CD14-positive monocyte (primary cell): Measurements from ENCODE around the gene CTDSPL. TPM values are rescaled to one million over a fixed set of nuclear protein-coding genes. Genes with fewer than 3 reads are reported as not detected.

Source experiments
- DNase-seq, 3 donors: peaks; one replicate each; pipeline ENCODE4 v3.0.0-alpha.2; 2011 to 2022
- H2AFZ ChIP-seq: 2 replicates; pipeline ENCODE4 v1.6.0; 2012; ENCODE audit warnings: mild to moderate bottlenecking, low read depth, low read length, inconsistent platforms; ENCODE audit not compliant: insufficient read depth, poor library complexity, severe bottlenecking
- H3K27ac ChIP-seq, 2 donors: 1 replicate in 1 of 2; 2 replicates in 1 of 2; pipeline ENCODE4 v1.5.1; 2012 to 2013; ENCODE audit warnings: low read length in 2 of 2, control low read depth in 1 of 2, inconsistent platforms in 1 of 2, low read depth in 1 of 2, mild to moderate bottlenecking in 1 of 2
- H3K27me3 ChIP-seq, 2 donors: one replicate each; pipeline versions ENCODE4 v1.6.0 to v1.6.1; 2011 to 2013; ENCODE audit warnings: low read length in 2 of 2; ENCODE audit not compliant: control insufficient read depth in 2 of 2, insufficient read depth in 2 of 2
- H3K36me3 ChIP-seq, 2 donors: replicated peaks in 1 of 2; 1 replicate in 1 of 2; 2 replicates in 1 of 2; pipeline versions ENCODE4 v1.5.1 to v1.6.1; 2012 to 2013; ENCODE audit warnings: low read length in 2 of 2, control low read depth in 1 of 2, inconsistent platforms in 1 of 2, mild to moderate bottlenecking in 1 of 2; ENCODE audit not compliant: insufficient read depth in 2 of 2, control insufficient read depth in 1 of 2
- H3K4me1 ChIP-seq, 2 donors: 1 replicate in 1 of 2; 2 replicates in 1 of 2; pipeline versions ENCODE4 v1.5.1 to v1.6.1; 2012 to 2013; ENCODE audit warnings: low read length in 2 of 2, control low read depth in 1 of 2, inconsistent platforms in 1 of 2, mild to moderate bottlenecking in 1 of 2, moderate library complexity in 1 of 2; ENCODE audit not compliant: insufficient read depth in 2 of 2, control insufficient read depth in 1 of 2
- H3K4me2 ChIP-seq: replicated peaks from 2 replicates; pipeline ENCODE3; 2012; ENCODE audit warnings: low read length, moderate library complexity, mild to moderate bottlenecking; ENCODE audit not compliant: poor library complexity, severe bottlenecking; ENCODE audit errors: extremely low read depth
- H3K4me3 ChIP-seq, 3 experiments: fragments of 200-600 bp in 1 of 3; sonication (generic) in 1 of 3; replicated peaks in 1 of 3; 1 replicate in 2 of 3; 2 replicates in 1 of 3; pipeline ENCODE4 v1.5.1; 2011 to 2013; ENCODE audit warnings: low read length in 3 of 3, mild to moderate bottlenecking in 3 of 3, control low read depth in 2 of 3, low read depth in 2 of 3, inconsistent platforms in 1 of 3, moderate library complexity in 1 of 3
- H3K79me2 ChIP-seq: 2 replicates; pipeline ENCODE4 v1.6.0; 2012; ENCODE audit warnings: mild to moderate bottlenecking, control low read depth, inconsistent platforms, low read length, moderate library complexity; ENCODE audit not compliant: insufficient read depth
- H3K9ac ChIP-seq: 2 replicates; pipeline ENCODE4 v1.6.0; 2017; ENCODE audit warnings: low read length, mild to moderate bottlenecking; ENCODE audit not compliant: insufficient read depth, poor library complexity, severe bottlenecking
- H3K9me3 ChIP-seq, 2 donors: replicated peaks in 1 of 2; 1 replicate in 1 of 2; 2 replicates in 1 of 2; pipeline versions ENCODE4 v1.5.1 to v1.6.1; 2012 to 2013; ENCODE audit warnings: low read length in 2 of 2, control low read depth in 1 of 2; ENCODE audit not compliant: control insufficient read depth in 1 of 2, insufficient read depth in 1 of 2
- H4K20me1 ChIP-seq: 2 replicates; pipeline ENCODE4 v1.6.0; 2012; ENCODE audit warnings: mild to moderate bottlenecking, low read length, control low read depth, moderate library complexity; ENCODE audit not compliant: insufficient read depth
- H3K27ac Mint-ChIP-seq, 7 donors: one replicate each; pipeline ENCODE4 v1.8.0; 2020; ENCODE audit warnings: mild to moderate bottlenecking in 7 of 7, mixed read lengths in 7 of 7, moderate library complexity in 6 of 7, inconsistent platforms in 2 of 7
- H3K27me3 Mint-ChIP-seq, 3 donors: one replicate each; pipeline ENCODE4 v1.8.0; 2021 to 2022; ENCODE audit warnings: low read depth in 3 of 3, mild to moderate bottlenecking in 3 of 3, mixed read lengths in 3 of 3, moderate library complexity in 3 of 3, inconsistent platforms in 1 of 3
- H3K36me3 Mint-ChIP-seq, 2 donors: one replicate each; pipeline ENCODE4 v1.8.0; 2020; ENCODE audit warnings: mixed read lengths in 2 of 2, inconsistent platforms in 1 of 2, mild to moderate bottlenecking in 1 of 2
- H3K4me1 Mint-ChIP-seq: one replicate; pipeline ENCODE4 v1.8.0; 2020; ENCODE audit warnings: mild to moderate bottlenecking, mixed read lengths
- H3K4me3 Mint-ChIP-seq, 2 donors: one replicate each; pipeline ENCODE4 v1.8.0; 2020; ENCODE audit warnings: mild to moderate bottlenecking in 2 of 2, mixed read lengths in 2 of 2, moderate library complexity in 1 of 2
- H3K9me3 Mint-ChIP-seq, 7 donors: one replicate each; pipeline ENCODE4 v1.8.0; 2020 to 2022; ENCODE audit warnings: mixed read lengths in 7 of 7, mild to moderate bottlenecking in 6 of 7, moderate library complexity in 6 of 7, inconsistent platforms in 2 of 7
- CTCF ChIP-seq: fragments of 200-600 bp; IDR thresholded peaks from one replicate; pipeline ENCODE4 v1.8.0; 2022; ENCODE audit warnings: antibody characterized with exemption, mild to moderate bottlenecking
- WGBS: methylation state at CpG from one replicate; pipeline ENCODE4 v1.1.5; 2013; ENCODE audit warnings: missing lambda C conversion rate; ENCODE audit not compliant: insufficient coverage; 5-methylcytosine and 5-hydroxymethylcytosine counted together
- intact Hi-C, 2 donors: fragments of 100-400 bp; cut with micrococcal nuclease; formaldehyde crosslinking; loops; one replicate each; pipeline versions ENCODE4 v1.15.0 to v1.15.1; 2023
- polyA plus RNA-seq, 3 donors: library from polyadenylated mRNA; depleted of rRNA in 1 of 3; unstranded in 2 of 3; stranded (reverse) in 1 of 3; fragments of 300-500 nt in 2 of 3; fragments of >200 nt in 1 of 3; fragmentation: Illumina TruSeq in 2 of 3; gene quantifications; 1 replicate in 2 of 3; 2 replicates in 1 of 3; pipeline ENCODE4 v1.2.3, GENCODE V29; 2012 to 2021

Gene CTDSPL
- polyA plus RNA-seq, 3 donors: 0.15 to 0.69 (median 0.33) TPM

- intact Hi-C loops: no loop called here
- Histone ChIP-seq H3K36me3 (no peaks in the 10 kb centered on the region), H3K27me3 (no peaks in the 10 kb centered on the region), H3K4me3 (no peak overlapping the region), H3K9ac (no peak overlapping the region), H3K4me2 (no peak overlapping the region), H4K20me1 (no peaks in the 10 kb centered on the region), H3K79me2 (no peaks in the 10 kb centered on the region), H3K4me1 (no peaks in the 10 kb centered on the region), H3K9me3 (no peaks in the 10 kb centered on the region), H3K27ac (no peak overlapping the region), H2AFZ (no peak overlapping the region)
- H3K9me3 Mint-ChIP-seq: peaks cover 0 to 5% (median 0%) of the 10 kb centered on the region in 7 donors
- no peak overlapping the region for H3K27ac Mint-ChIP-seq
- no peaks in the 10 kb centered on the region for H3K36me3 Mint-ChIP-seq
- peaks cover 0 to 4% (median 0%) of the 10 kb centered on the region in 3 donors for H3K27me3 Mint-ChIP-seq
- no peak for DNase-seq
- WGBS: no CpG with 5 or more reads among the region's 1 CpG
- TF ChIP-seq CTCF: no peak
- no peaks in the 10 kb centered on the region for H3K4me1 Mint-ChIP-seq
- H3K4me3 Mint-ChIP-seq: no peak overlapping the region
Measured at GRCh38 chr3:37826933-37827332, 34.7 kb upstream of the CTDSPL start.

- Histone ChIP-seq H4K20me1 (no peaks in the 10 kb centered on the region), H3K27me3 (no peaks in the 10 kb centered on the region), H3K9me3 (no peaks in the 10 kb centered on the region), H3K36me3 (no peaks in the 10 kb centered on the region), H3K4me1 (no peaks in the 10 kb centered on the region), H3K4me2 (no peak overlapping the region), H3K9ac (no peak overlapping the region), H2AFZ (no peak overlapping the region), H3K4me3 (no peak overlapping the region), H3K27ac (no peak overlapping the region), H3K79me2 (no peaks in the 10 kb centered on the region)
- intact Hi-C loops: no loop called here
- Mint-ChIP-seq H3K27me3 (peaks cover 0 to 3% (median 2%) of the 10 kb centered on the region in 3 donors), H3K4me1 (no peaks in the 10 kb centered on the region), H3K27ac (no peak overlapping the region), H3K4me3 (no peak overlapping the region), H3K36me3 (no peaks in the 10 kb centered on the region), H3K9me3 (peaks cover 0 to 5% (median 0%) of the 10 kb centered on the region in 7 donors)
- TF ChIP-seq CTCF: no peak
- WGBS: 97% methylated on average over 2 of the region's 3 CpGs
- no peak for DNase-seq
Measured at GRCh38 chr3:37832480-37832879, 29.2 kb upstream of the CTDSPL start.
